Measurements from ENCODE around the gene CCDC85A. TPM values are rescaled to one million over a fixed set of nuclear protein-coding genes. Genes with fewer than 3 reads are reported as not detected.

CCDC85A gene
- polyA plus RNA-seq, 1 donor from 2014 or later = 24.7 TPM

DNA sequence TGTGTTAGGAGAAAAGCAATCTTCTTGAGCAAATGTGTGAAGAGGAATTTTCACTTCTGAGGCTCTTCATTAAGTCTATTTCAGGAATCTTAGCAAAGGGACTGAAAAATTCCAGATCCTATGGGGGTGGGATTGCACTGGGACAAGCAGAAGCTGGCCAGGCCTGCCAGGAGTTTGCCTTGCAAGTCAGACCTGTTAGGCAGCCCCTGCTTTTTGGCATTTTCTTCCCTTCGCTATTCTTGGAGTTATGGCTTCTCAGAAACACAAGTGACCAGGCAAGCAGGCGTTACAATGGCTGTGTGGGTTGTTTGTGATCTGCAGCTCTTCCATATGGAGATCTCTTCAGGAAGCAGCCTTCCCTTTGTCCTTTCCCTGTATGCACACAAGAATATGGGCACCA lies 8.0 kb upstream of the CCDC85A start:
- no peak overlapping the region for H3K9ac ChIP-seq (ENCODE audit: low read length)
- no peaks in the 10 kb centered on the region for H3K27me3 ChIP-seq (ENCODE audit: insufficient read depth, low read depth, low read length)
- no peaks in the 10 kb centered on the region for H3F3A ChIP-seq (ENCODE audit: insufficient read depth, low read length, poor library complexity, severe bottlenecking)
- H3K36me3 ChIP-seq (ENCODE audit: insufficient read depth, low read length) = no peaks in the 10 kb centered on the region
- H3K79me2 ChIP-seq (replicated peaks; ENCODE audit: insufficient read depth, low read length) = no peaks in the 10 kb centered on the region
- H2AFZ ChIP-seq (ENCODE audit: low read depth, low read length) = no peak overlapping the region
- no peak overlapping the region for H3K27ac ChIP-seq (ENCODE audit: low read length)
- H3K4me3 ChIP-seq (ENCODE audit: low read length) = no peak overlapping the region
- TF ChIP-seq MXI1 (conservative IDR thresholded peaks at IDR 0.05; ENCODE audit: poor library complexity, severe bottlenecking) (no peak), RAD21 (conservative IDR thresholded peaks at IDR 0.05) (no peak), SMC3 (conservative IDR thresholded peaks at IDR 0.05; ENCODE audit: poor library complexity) (no peak), TAF1 (IDR thresholded peaks at IDR 0.05; ENCODE audit: low read depth) (no peak), EZH2 (IDR thresholded peaks at IDR 0.05; ENCODE audit: borderline replicate concordance, insufficient read depth, low read length, poor library complexity, severe bottlenecking) (no peak), EP300 (conservative IDR thresholded peaks at IDR 0.05; ENCODE audit: poor library complexity, severe bottlenecking) (no peak), POLR2AphosphoS5 (IDR thresholded peaks at IDR 0.05) (no peak)
- TF ChIP-seq, protein P1, sequence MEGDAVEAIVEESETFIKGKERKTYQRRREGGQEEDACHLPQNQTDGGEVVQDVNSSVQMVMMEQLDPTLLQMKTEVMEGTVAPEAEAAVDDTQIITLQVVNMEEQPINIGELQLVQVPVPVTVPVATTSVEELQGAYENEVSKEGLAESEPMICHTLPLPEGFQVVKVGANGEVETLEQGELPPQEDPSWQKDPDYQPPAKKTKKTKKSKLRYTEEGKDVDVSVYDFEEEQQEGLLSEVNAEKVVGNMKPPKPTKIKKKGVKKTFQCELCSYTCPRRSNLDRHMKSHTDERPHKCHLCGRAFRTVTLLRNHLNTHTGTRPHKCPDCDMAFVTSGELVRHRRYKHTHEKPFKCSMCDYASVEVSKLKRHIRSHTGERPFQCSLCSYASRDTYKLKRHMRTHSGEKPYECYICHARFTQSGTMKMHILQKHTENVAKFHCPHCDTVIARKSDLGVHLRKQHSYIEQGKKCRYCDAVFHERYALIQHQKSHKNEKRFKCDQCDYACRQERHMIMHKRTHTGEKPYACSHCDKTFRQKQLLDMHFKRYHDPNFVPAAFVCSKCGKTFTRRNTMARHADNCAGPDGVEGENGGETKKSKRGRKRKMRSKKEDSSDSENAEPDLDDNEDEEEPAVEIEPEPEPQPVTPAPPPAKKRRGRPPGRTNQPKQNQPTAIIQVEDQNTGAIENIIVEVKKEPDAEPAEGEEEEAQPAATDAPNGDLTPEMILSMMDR (IDR thresholded peaks at IDR 0.05; ENCODE audit: poor library complexity, severe bottlenecking) = no peak
- TF ChIP-seq, protein P2, sequence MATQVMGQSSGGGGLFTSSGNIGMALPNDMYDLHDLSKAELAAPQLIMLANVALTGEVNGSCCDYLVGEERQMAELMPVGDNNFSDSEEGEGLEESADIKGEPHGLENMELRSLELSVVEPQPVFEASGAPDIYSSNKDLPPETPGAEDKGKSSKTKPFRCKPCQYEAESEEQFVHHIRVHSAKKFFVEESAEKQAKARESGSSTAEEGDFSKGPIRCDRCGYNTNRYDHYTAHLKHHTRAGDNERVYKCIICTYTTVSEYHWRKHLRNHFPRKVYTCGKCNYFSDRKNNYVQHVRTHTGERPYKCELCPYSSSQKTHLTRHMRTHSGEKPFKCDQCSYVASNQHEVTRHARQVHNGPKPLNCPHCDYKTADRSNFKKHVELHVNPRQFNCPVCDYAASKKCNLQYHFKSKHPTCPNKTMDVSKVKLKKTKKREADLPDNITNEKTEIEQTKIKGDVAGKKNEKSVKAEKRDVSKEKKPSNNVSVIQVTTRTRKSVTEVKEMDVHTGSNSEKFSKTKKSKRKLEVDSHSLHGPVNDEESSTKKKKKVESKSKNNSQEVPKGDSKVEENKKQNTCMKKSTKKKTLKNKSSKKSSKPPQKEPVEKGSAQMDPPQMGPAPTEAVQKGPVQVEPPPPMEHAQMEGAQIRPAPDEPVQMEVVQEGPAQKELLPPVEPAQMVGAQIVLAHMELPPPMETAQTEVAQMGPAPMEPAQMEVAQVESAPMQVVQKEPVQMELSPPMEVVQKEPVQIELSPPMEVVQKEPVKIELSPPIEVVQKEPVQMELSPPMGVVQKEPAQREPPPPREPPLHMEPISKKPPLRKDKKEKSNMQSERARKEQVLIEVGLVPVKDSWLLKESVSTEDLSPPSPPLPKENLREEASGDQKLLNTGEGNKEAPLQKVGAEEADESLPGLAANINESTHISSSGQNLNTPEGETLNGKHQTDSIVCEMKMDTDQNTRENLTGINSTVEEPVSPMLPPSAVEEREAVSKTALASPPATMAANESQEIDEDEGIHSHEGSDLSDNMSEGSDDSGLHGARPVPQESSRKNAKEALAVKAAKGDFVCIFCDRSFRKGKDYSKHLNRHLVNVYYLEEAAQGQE (IDR thresholded peaks at IDR 0.05; ENCODE audit: borderline replicate concordance) = no peak
- no peaks in the 10 kb centered on the region for H3K9me2 ChIP-seq (ENCODE audit: insufficient read depth, low read length)
- H4K20me1 ChIP-seq (ENCODE audit: insufficient read depth) = no peaks in the 10 kb centered on the region
- no peaks in the 10 kb centered on the region for H3K9me3 ChIP-seq (ENCODE audit: low read length)
- H3K4me2 ChIP-seq (ENCODE audit: low read length) = no peak overlapping the region

DNA sequence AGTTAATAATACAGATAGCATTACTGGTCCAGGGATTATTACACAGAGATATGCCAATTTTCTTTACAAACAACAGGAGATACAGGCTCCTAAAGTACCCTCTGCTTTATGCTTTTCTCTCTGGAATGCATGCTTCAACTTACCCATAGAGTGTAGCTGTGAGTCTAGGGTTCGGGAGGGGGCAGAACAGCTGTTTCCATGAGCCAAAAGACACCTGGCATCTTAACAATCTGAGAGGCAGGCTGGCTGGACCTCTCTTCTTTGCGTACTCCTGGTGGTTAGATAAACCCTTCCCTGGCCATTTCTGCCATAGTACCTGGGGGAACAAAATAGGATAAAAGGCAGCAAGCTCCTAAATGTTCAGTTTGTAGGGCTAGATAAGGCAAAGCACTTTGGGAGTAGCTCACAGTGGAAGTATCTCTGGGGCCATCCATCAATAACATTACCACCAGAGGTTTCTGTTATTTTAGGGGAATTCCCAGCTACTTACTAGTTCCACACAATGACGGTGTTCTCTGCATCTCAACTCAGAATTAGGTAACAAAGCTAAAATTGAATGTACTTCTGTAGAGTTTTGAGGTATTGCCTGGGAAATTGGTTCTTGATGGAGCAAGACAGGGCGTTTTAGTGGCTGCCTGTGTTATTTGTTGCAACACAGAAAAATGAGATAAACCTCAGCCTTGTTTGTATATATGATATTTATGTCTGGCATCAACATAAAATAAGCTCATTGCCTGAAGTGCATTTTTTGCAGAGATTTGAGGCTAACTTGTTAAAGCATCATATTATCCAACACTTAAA lies 6.2 kb upstream of the CCDC85A start:
- no peaks in the 10 kb centered on the region for H3K27me3 ChIP-seq (ENCODE audit: insufficient read depth, low read depth, low read length)

More for the DNA sequence above, 6.2 kb upstream of the CCDC85A start:
- H3K4me3 ChIP-seq (ENCODE audit: low read length) = no peak overlapping the region
- no peaks in the 10 kb centered on the region for H3K9me2 ChIP-seq (ENCODE audit: insufficient read depth, low read length)
- no peaks in the 10 kb centered on the region for H4K20me1 ChIP-seq (ENCODE audit: insufficient read depth)
- no peak overlapping the region for H3K27ac ChIP-seq (ENCODE audit: low read length)
- H2AFZ ChIP-seq (ENCODE audit: low read depth, low read length) = no peak overlapping the region
- no peak for TF ChIP-seq MXI1 (conservative IDR thresholded peaks at IDR 0.05; ENCODE audit: poor library complexity, severe bottlenecking)
- H3K9ac ChIP-seq (ENCODE audit: low read length) = no peak overlapping the region
- H3K4me2 ChIP-seq (ENCODE audit: low read length) = no peak overlapping the region
- no peaks in the 10 kb centered on the region for H3K36me3 ChIP-seq (ENCODE audit: insufficient read depth, low read length)
- no peaks in the 10 kb centered on the region for H3K9me3 ChIP-seq (ENCODE audit: low read length)
- H3K79me2 ChIP-seq (replicated peaks; ENCODE audit: insufficient read depth, low read length) = no peaks in the 10 kb centered on the region
- no peaks in the 10 kb centered on the region for H3F3A ChIP-seq (ENCODE audit: insufficient read depth, low read length, poor library complexity, severe bottlenecking)
